GM06990 (cell line): ENCODE results near the gene CCIN.
"Not testable (repeated sequence)": the region's sequence is repeated elsewhere in the genome, so short reads cannot be mapped to it uniquely, and the experiment has no call there.

Experiments
- DNase-seq: peaks from one replicate; pipeline ENCODE4 v3.0.0-alpha.2; 2011; ENCODE audit not compliant: insufficient read length; ENCODE audit errors: extremely low read depth
- H3K27me3 ChIP-seq: replicated peaks from 2 replicates; pipeline ENCODE4 v1.6.0; 2011; ENCODE audit warnings: low read length; ENCODE audit not compliant: control insufficient read depth, insufficient read depth
- H3K36me3 ChIP-seq: 2 replicates; pipeline ENCODE4 v1.5.1; 2011; ENCODE audit warnings: low read length; ENCODE audit not compliant: control insufficient read depth, insufficient read depth
- H3K4me3 ChIP-seq: replicated peaks from 2 replicates; pipeline ENCODE4 v1.5.1; 2011; ENCODE audit warnings: low read depth, mild to moderate bottlenecking, control low read depth, low read length
- CTCF ChIP-seq: IDR thresholded peaks from 2 replicates; pipeline ENCODE4 v1.5.1; 2011; ENCODE audit warnings: low read length, control low read depth, mild to moderate bottlenecking, inconsistent platforms; ENCODE audit not compliant: insufficient read depth, poor library complexity, severe bottlenecking

Gene CCIN

GRCh38 chr9:36125062-36125855 lies 43.9 kb upstream of the CCIN start:
- Histone ChIP-seq H3K36me3 (no peaks in the 10 kb centered on the region), H3K27me3 (no peaks in the 10 kb centered on the region; the same call in 1 of the 2 replicates), H3K4me3 (no peak overlapping the region)
- DNase-seq, result no peak
- TF ChIP-seq CTCF, result no peak

GRCh38 chr9:36126016-36126730 lies 43.0 kb upstream of the CCIN start:
- Histone ChIP-seq H3K36me3 (no peaks in the 10 kb centered on the region), H3K27me3 (no peaks in the 10 kb centered on the region), H3K4me3 (no peak overlapping the region)
- no peak for DNase-seq
- no peak for TF ChIP-seq CTCF

GRCh38 chr9:36127652-36128244 lies 41.4 kb upstream of the CCIN start:
- no peak for DNase-seq
- no peaks in the 10 kb centered on the region for H3K27me3 ChIP-seq
- no peak overlapping the region for H3K4me3 ChIP-seq
- TF ChIP-seq CTCF, result no peak
- H3K36me3 ChIP-seq, result no peaks in the 10 kb centered on the region

- Histone ChIP-seq H3K4me3 (no peak overlapping the region), H3K27me3 (no peaks in the 10 kb centered on the region), H3K36me3 (no peaks in the 10 kb centered on the region)
- DNase-seq, result no peak
- no peak for TF ChIP-seq CTCF
Observed at GRCh38 chr9:36128349-36128748, 40.8 kb upstream of the CCIN start.

- DNase-seq, result no peak
- Histone ChIP-seq H3K36me3 (no peaks in the 10 kb centered on the region), H3K4me3 (no peak overlapping the region), H3K27me3 (no peaks in the 10 kb centered on the region)
- TF ChIP-seq CTCF, result no peak
Observed at GRCh38 chr9:36129139-36129538, 40.0 kb upstream of the CCIN start.

GRCh38 chr9:36131666-36132065 lies 37.5 kb upstream of the CCIN start:
- DNase-seq, H3K27me3 ChIP-seq, H3K4me3 ChIP-seq, H3K36me3 ChIP-seq: not testable (repeated sequence)
